ENCODE data around the gene TCERG1.
A peak's percentile ranks its signal among the peaks of the same experiment; 100 is the strongest.

Gene TCERG1

GRCh38 chr5:146446861-146447733, at the start of gene TCERG1:
Gene TCERG1 (plus strand): TSS chr5:146447333. CDS start chr5:146447350, 17 bp downstream.
- DNase-seq, result peak; percentile 98

GRCh38 chr5:146398826-146399225, 48.3 kb upstream of the TCERG1 start:
- DNase-seq, result no peak

- DNase-seq, result no peak
Observed at GRCh38 chr5:146399481-146399880, 47.7 kb upstream of the TCERG1 start.

- DNase-seq, result no peak
Observed at GRCh38 chr5:146400201-146400600, 46.9 kb upstream of the TCERG1 start.

- no peak for DNase-seq
Observed at GRCh38 chr5:146401021-146401420, 46.1 kb upstream of the TCERG1 start.

GRCh38 chr5:146402949-146403348, 44.2 kb upstream of the TCERG1 start:
- no peak for DNase-seq

GRCh38 chr5:146409054-146409671, 38.0 kb upstream of the TCERG1 start:
- DNase-seq, result no peak

GRCh38 chr5:146410272-146410671, 36.9 kb upstream of the TCERG1 start:
- DNase-seq, result no peak

GRCh38 chr5:146419696-146420095, 27.4 kb upstream of the TCERG1 start:
- DNase-seq, result no peak

GRCh38 chr5:146425023-146425422, 22.1 kb upstream of the TCERG1 start:
- DNase-seq, result no peak

- no peak for DNase-seq
Observed at GRCh38 chr5:146426305-146426704, 20.8 kb upstream of the TCERG1 start.

- DNase-seq, result no peak
Observed at GRCh38 chr5:146426853-146427618, 20.1 kb upstream of the TCERG1 start.

GRCh38 chr5:146427619-146427997, 19.5 kb upstream of the TCERG1 start:
- DNase-seq, result no peak

GRCh38 chr5:146428658-146429057, 18.5 kb upstream of the TCERG1 start:
- DNase-seq, result no peak

GRCh38 chr5:146440353-146440752, 6.8 kb upstream of the TCERG1 start:
- DNase-seq, result no peak

- no peak for DNase-seq
Observed at GRCh38 chr5:146440870-146441495, 6.2 kb upstream of the TCERG1 start.

- no peak for DNase-seq
Observed at GRCh38 chr5:146441896-146442295, 5.2 kb upstream of the TCERG1 start.

GRCh38 chr5:146447734-146448380, 724 bp downstream of the TCERG1 start:
- DNase-seq, result peak; percentile 53

- DNase-seq, result no peak
Observed at GRCh38 chr5:146448783-146449519, 1.8 kb downstream of the TCERG1 start.

- DNase-seq, result no peak
Observed at GRCh38 chr5:146450002-146450401, 2.9 kb downstream of the TCERG1 start.

- DNase-seq, result no peak
Observed at GRCh38 chr5:146451411-146451810, 4.3 kb downstream of the TCERG1 start.

GRCh38 chr5:146457431-146457830, 10.3 kb downstream of the TCERG1 start:
- DNase-seq, result no peak

All from activated naive CD4-positive, alpha-beta T cell treated with anti-CD3 and anti-CD28 coated beads, Interleukin-2, amount 50 U/mL, for 16 hours (primary cell).